ENCODE data around the gene NREP. TPM values are rescaled to one million over a fixed set of nuclear protein-coding genes. Genes with fewer than 3 reads are reported as not detected.
A peak's percentile ranks its signal among the peaks of the same experiment; 100 is the strongest.

NREP gene
- total RNA-seq, 1 donor from 2014 or later: 51.2 TPM

GRCh38 chr5:111765613-111766571 lies 8.9 kb upstream of the NREP start:
- DNase-seq (ENCODE audit: low spot score): no peak

GRCh38 chr5:111764019-111764418 lies 7.0 kb upstream of the NREP start:
- no peak for DNase-seq (ENCODE audit: low spot score)

- no peak for DNase-seq (ENCODE audit: low spot score)
Observed at GRCh38 chr5:111762895-111763294, 5.9 kb upstream of the NREP start.

- DNase-seq (ENCODE audit: low spot score): no peak
Observed at GRCh38 chr5:111758284-111758628, 1.3 kb upstream of the NREP start.

GRCh38 chr5:111757355-111758283 lies 625 bp upstream of the NREP start:
- peak; percentile 91 for DNase-seq (ENCODE audit: low spot score)

- DNase-seq (ENCODE audit: low spot score): no peak
Observed at GRCh38 chr5:111755942-111756381, 1.0 kb downstream of the NREP start.

GRCh38 chr5:111755345-111755941 lies 1.6 kb downstream of the NREP start:
- DNase-seq (ENCODE audit: low spot score): no peak

- DNase-seq (ENCODE audit: low spot score): no peak
Observed at GRCh38 chr5:111753884-111754589, 3.0 kb downstream of the NREP start.

- DNase-seq (ENCODE audit: low spot score): no peak
Observed at GRCh38 chr5:111752426-111752965, 4.5 kb downstream of the NREP start.

GRCh38 chr5:111749303-111750026 lies 7.5 kb downstream of the NREP start:
- DNase-seq (ENCODE audit: low spot score): no peak

- no peak for DNase-seq (ENCODE audit: low spot score)
Observed at GRCh38 chr5:111748304-111748763, 8.7 kb downstream of the NREP start.

GRCh38 chr5:111747337-111747736 lies 9.7 kb downstream of the NREP start:
- DNase-seq (ENCODE audit: low spot score): no peak

GRCh38 chr5:111746791-111747190 lies 10.2 kb downstream of the NREP start:
- DNase-seq (ENCODE audit: low spot score): no peak

- no peak for DNase-seq (ENCODE audit: low spot score)
Observed at GRCh38 chr5:111745075-111745739, 11.8 kb downstream of the NREP start.

- no peak for DNase-seq (ENCODE audit: low spot score)
Observed at GRCh38 chr5:111744455-111744854, 12.5 kb downstream of the NREP start.

GRCh38 chr5:111743988-111744387 lies 13.0 kb downstream of the NREP start:
- no peak for DNase-seq (ENCODE audit: low spot score)

- DNase-seq (ENCODE audit: low spot score): no peak
Observed at GRCh38 chr5:111743512-111743911, 13.5 kb downstream of the NREP start.

GRCh38 chr5:111742177-111742994 lies 14.6 kb downstream of the NREP start:
- DNase-seq (ENCODE audit: low spot score): no peak

GRCh38 chr5:111741278-111741677 lies 15.7 kb downstream of the NREP start:
- DNase-seq (ENCODE audit: low spot score): no peak

All from mucosa of gallbladder (tissue), 1 donor.